C4-2B (cell line): ENCODE data around the gene STAT4.

Experiments used
- ZFX ChIP-seq: fragments of 450-650 bp; IDR thresholded peaks from 2 replicates; pipeline ENCODE4 v1.6.1; 2017
- TF ChIP-seq, protein P1 (sequence below): fragments of 450-650 bp; conservative IDR thresholded peaks from 2 replicates; pipeline ENCODE4 v1.5.1; 2017; ENCODE audit warnings: mild to moderate bottlenecking

DNA sequence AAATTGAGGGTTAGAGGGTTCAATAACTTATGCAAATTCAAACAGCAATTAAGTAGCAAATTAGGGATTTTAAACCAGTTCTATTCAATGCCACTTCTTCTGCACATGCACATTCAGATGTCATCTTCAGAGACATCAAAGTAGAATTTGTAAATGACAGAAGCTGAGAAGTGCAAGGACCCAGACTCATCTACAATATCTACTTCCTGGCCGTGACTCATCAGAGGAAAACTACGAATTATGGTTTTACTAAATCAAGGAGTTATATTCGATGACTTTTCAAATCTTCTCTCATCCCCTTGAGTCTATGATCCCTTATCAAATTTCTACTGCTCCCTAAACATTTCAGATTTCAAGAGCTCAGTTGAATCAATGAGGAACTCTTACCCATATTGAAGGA, 20.0 kb upstream of the STAT4 start:
- TF ChIP-seq, protein P1, sequence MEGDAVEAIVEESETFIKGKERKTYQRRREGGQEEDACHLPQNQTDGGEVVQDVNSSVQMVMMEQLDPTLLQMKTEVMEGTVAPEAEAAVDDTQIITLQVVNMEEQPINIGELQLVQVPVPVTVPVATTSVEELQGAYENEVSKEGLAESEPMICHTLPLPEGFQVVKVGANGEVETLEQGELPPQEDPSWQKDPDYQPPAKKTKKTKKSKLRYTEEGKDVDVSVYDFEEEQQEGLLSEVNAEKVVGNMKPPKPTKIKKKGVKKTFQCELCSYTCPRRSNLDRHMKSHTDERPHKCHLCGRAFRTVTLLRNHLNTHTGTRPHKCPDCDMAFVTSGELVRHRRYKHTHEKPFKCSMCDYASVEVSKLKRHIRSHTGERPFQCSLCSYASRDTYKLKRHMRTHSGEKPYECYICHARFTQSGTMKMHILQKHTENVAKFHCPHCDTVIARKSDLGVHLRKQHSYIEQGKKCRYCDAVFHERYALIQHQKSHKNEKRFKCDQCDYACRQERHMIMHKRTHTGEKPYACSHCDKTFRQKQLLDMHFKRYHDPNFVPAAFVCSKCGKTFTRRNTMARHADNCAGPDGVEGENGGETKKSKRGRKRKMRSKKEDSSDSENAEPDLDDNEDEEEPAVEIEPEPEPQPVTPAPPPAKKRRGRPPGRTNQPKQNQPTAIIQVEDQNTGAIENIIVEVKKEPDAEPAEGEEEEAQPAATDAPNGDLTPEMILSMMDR: no peak
- TF ChIP-seq ZFX: no peak
